ENCODE measurements around the gene SH3TC1.

The SH3TC1 gene

DNA sequence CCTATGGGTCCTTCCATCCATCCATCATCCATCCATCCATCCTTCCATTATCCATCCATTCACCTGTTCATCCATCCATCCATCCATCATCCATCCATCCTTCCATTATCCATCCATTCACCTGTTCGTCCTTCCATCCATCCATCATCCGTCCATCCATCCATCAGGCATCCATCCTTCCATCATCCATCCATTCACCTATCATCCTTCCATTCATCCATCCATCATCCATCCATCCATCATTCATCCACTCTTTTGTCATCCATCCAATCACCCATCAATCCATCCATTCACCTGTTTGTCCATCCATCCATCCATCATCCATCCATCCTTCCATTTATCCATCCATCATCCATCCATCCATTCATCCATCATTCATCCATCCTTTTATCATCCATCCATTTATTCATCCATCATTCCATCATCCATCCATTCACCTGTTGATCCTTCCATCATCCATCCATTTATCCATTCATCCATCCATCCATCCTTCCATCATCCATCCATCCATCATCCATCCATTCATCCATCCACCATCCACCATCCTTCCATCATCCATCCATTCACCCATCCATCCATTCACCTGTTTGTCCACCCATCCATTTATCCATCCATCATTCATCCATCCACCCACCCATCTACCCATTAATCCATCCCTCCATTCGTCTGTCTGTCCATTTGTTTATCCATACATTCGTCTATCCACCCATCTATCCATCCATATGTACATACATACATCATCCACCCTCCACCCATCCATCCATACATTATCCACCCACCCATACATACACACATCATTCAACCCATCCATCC lies 34.8 kb downstream of the SH3TC1 start:
- DNase-seq, result no peak

- DNase-seq, result no peak
These were observed 35.6 kb downstream of the SH3TC1 start for GRCh38 chr4:8234715-8235114.

DNA sequence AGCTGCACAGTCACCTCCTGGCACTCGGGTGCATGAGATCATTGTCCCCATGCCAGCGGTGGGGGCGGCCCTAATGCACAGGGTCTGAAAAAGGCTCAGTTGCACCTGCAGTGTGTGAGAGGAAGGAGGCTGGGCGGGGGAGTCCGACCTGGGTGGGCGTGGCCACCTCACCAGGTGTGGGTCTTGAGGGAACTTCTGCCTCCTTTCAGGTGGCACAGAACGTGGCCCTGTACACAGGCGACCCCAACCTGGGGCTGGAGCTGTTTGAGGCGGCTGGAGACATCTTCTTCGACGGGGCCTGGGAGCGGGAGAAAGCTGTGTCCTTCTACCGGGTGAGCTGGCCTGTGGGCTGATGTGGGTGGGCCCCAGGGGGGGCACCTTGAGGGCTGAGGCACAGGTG lies 36.1 kb downstream of the SH3TC1 start:
- DNase-seq, result no peak

DNA sequence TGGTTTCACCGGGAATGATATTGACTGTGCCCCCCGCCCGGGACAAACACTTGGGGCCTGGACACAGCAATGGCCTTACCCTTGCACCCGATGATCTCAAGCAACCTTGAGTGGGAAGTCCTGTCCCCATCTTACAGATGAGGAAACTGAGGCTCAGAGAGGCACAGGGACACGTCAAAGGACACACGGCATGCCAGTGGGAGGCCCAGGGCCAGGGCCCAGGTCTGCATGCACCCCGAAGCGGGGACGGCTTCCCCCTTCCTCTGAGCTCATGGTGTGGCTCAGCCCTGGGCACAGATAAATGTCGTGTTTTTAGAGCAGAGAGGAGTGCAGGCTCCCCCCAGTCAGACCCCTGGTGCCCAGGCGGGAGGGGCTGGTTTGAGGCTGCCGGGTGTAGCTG lies 36.6 kb downstream of the SH3TC1 start:
- DNase-seq, result no peak

- DNase-seq, result no peak
These were observed 37.2 kb downstream of the SH3TC1 start for GRCh38 chr4:8236106-8236919.

- DNase-seq, result no peak
These were observed 37.8 kb downstream of the SH3TC1 start for GRCh38 chr4:8236920-8237195.

- no peak for DNase-seq
These were observed 38.3 kb downstream of the SH3TC1 start for GRCh38 chr4:8237256-8237989.

GRCh38 chr4:8238036-8238511 lies 39.0 kb downstream of the SH3TC1 start:
- DNase-seq, result no peak

GRCh38 chr4:8238515-8239053 lies 39.5 kb downstream of the SH3TC1 start:
- peak; percentile 80 for DNase-seq

- DNase-seq, result no peak
These were observed 40.1 kb downstream of the SH3TC1 start for GRCh38 chr4:8239226-8239625.

DNA sequence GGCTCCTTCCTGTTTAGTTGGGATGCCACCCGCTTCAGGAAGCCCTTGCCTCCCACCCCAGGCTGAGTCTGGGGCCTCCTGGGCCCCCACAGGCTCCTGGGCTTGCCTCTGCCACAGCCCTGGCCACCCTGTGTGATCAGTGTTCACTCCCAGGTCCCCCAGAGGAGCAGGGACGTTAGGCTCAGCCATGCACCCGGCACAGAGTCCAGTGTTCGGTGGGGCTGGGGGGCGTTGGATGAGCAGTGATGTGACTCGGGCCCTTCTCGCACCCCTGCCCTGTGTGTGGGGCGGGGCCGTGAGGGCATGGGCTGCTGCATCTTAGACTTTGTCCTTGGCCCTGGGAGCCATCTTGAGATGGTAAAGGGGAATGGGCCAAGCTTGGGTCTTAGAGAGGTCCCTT lies 40.6 kb downstream of the SH3TC1 start:
- DNase-seq, result no peak

- no peak for DNase-seq
These were observed 41.3 kb downstream of the SH3TC1 start for GRCh38 chr4:8240211-8241041.

- DNase-seq, result no peak
These were observed 42.2 kb downstream of the SH3TC1 start for GRCh38 chr4:8241211-8241779.

DNA sequence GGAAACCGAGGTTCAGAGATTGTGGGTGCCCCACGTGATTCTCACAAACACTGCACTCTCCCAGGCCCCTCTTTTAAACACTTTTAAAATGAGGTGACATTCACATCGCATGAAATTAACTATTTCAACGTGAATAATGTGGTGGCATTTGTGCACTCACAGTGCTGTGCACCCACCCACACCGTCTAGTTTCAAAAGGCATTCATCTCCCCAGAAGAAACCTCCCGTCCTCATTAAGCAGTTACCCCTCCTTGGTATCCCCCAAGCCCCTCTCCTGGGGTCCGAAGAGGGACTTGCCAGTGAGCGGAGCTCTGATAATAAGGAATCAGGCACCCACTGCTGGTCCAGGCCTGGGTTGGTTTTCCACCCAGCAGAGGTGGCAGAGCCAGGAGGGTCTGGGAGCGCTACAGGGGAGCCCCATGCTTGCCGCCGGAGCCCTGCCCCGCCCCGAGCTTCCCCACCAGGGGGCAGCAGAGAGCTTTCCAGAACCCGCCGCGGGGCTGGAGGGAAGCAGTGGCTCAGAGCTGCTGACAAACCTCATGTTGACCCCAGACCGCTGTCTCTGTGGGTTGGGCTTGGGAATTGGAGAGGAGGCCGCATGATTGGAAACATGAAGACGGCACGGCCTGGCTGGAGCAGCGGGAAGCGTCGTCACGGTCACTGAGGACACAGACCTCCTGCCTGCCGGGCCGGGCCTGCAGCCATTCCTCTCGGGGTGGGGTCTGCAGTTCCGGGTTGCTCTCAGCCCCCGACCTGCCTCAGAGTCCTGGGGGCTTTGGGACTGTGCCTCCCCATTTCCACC lies 43.0 kb downstream of the SH3TC1 start:
- peak; percentile 97 for DNase-seq

DNA sequence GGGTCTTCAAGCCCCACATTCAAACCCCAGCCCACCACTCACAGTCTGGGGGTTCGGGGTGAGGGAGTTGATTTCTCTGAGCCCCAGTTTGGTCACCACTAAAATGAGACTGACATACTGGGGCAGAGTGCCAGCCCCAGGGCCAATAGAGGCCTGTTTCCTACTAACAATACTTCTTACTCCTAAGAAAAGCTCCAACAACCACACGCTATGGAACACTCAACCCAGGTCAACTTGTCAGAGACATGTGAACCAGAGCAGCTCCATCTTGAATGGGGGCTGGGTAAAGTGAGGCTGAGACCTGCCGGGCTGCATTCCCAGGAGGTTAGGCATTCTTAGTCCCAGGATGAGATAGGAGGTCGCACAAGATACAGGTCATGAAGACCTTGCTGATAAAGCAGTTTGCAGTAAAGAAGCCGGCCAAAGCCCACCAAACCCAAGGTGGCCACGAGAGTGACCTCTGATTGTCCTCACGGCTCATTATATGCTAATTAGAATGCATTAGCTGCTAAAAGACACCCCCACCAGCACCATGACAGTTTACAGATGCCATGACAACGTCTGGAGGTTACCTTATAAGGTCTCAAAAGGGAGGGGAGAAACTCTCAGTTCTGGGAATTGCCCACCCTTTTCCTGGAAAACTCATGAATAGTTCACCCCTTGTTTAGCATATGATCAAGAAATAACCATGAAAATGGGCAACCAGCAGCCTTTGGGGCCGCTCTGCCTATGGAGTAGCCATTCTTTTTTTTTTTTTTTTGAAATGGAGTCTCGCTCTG lies 43.9 kb downstream of the SH3TC1 start:
- no peak for DNase-seq

DNA sequence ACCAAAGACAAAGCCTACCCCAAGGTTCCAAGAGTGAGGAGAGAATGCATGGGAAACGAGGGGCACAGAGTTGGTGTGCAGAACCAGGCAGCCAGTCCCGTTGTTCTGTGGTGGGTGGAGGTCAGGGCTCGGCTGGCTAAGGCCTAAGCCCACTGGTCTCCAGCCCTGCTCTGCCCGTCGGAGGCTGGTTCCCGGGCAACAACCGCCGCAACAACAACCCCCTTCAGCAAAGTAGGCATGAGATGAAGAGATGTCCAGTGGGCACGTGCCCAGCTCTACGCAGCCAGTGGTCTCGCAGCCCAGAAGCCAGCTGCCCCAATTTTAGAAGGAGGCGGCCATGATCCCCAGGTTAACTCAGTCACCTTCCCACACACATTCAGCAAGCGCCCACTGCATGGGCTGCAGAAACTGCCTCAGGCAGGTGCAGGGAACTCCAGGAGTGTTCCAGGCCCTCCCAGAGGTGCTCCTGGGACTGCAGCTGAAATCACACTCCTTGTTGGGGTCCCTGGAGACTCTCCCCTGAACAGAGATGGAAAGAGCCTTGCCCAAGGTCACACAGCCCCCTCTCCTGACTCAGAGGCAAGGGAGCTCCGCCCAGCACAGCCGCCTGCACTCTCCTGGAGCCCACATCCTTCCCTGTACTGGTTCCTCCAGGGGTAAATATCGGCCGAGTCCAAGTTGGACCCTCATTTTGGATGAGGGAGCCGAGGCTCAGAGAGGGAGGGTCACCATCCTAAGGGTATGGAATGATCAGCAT lies 45.1 kb downstream of the SH3TC1 start:
- no peak for DNase-seq

DNA sequence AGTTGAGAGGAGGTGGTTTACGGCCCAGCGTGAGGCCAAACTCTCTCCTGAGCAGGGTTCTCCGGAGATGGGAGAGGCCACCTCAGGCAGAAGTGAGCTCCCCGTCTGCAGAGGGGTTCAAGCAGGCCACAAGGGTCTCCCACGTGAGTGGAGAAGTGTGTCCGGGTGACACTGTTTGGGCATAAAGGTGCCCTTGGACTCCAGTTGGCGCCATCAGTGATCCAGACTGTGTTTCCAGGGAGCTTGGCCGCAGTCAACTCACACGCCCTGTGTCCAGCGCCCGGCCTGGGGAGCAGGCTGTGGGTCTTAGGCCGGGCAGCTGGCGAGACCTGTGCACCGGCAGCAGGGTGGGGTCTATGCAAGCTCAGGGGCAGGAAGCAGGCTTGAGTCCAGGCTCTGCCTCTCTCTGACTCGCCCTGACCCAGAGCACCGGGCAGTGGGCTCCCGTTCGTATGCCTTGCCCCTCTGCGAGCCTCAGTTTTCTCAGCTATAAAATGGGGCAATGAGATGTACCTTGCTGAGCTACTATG lies 45.9 kb downstream of the SH3TC1 start:
- DNase-seq, result no peak

GRCh38 chr4:8245884-8246833 lies 47.1 kb downstream of the SH3TC1 start:
- DNase-seq, result no peak
